Posterior vena cava (tissue), 2 donors: ENCODE data around the gene RASL10A. TPM values are rescaled to one million over a fixed set of nuclear protein-coding genes. Genes with fewer than 3 reads are reported as not detected.

ENCODE experiments used
- DNase-seq: peaks from one replicate; pipeline ENCODE4 v3.0.0-alpha.2; 2020; ENCODE audit warnings: low spot score
- intact Hi-C, 2 donors: fragments of 100-400 bp; cut with DNase I; formaldehyde crosslinking; loops; one replicate each; pipeline versions ENCODE4 v1.14.1 to v1.14.2; 2022 to 2023
- total RNA-seq, 2 donors: library from RNA; stranded (reverse); fragmentation: NEBNext Ultra II Directional; extraction: Animal tissue kit (Norgen Biotek cat#: 25700); gene quantifications; one replicate each; pipeline ENCODE4 v1.2.1, GENCODE V29; 2021
- donor health status: DM: yes; HTN: yes; CAD: no.
- donor health status: DM: yes; HTN: yes; CAD: no.

The RASL10A gene
- total RNA-seq, 2 donors from 2014 or later, result 0.71 to 1.9 TPM

DNA sequence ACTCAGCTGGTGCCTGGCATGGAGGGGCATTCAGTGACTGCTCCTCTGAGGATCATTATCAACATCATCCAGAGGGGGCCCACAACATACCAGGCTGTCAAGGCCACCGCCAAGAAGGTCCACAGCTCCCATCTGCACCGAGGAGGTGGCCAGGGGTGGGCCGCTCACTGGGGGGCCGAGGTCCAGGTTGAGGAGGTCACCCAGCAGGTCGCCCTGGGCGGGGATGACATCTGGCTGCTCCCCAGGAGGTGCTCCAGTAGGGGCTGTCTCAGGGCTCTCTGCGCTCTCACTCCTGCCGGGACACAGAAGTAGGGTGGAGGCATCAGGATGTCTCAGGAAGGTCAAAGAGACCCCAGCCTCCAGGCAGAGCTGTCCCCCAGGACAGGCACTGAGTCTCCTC is 25.1 kb upstream of the RASL10A start:
- intact Hi-C loops, result no loop called here
- DNase-seq, result no peak

DNA sequence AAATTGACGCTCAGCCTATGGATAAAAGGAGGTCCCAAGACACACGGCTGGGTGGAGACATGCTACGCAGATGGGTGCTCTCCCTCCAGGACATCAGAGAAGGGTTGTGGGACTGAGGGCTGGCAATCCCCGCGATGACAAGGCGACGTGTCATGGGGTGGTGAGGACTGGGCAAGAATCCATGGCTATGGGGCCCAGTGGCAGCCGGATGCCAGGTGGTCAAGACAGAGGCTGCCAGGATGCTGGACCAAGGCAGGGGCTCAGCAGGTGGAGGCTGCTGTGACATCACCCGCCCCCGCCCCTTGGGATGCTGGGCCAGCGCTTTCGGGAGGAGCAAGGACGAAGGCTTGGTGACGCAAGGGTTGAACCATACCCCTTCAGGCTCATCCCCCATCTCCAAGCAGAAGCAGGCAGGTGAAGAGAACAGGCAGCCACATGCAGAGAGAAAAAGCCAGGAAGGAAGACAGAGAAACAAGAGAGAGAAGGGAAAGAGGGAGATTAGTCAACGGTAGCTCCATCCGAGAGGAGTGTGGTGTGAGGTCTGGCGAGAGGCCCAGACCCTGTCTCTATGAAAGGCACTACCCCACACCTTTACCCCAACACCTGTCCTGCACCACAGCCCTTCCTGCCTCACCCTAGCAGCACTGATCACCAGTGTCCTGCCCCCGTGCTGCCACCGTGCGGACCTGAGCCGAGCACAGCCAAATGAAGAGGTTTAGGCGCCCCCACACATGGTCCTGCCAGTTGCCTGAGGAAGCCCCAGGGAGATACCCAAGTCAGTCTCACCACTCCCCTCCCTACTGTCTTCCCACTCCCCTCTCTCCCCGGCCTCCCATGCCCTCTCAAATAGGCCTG is 24.1 kb upstream of the RASL10A start:
- intact Hi-C loops, result no loop called here
- DNase-seq, result no peak

DNA sequence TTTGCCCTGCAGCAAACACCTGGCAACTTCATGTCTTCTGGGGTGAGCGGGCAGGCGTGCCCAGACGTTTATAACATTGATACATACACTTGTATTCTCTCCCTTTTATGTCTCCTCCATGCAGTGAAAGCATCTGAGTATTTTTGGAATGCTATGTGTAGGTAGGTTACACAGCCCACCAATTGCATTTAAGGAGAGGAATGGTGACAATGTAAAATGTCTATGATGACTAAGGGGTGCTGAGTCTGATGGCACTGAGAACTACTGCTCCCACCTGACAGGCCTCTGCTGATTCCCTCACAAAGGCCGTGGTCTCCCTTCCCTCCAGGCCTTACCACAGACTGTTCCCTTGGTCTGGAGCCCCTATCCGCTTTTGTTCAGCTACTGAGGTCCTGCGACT is 22.9 kb upstream of the RASL10A start:
- intact Hi-C loops, result no loop called here
- DNase-seq, result no peak

DNA sequence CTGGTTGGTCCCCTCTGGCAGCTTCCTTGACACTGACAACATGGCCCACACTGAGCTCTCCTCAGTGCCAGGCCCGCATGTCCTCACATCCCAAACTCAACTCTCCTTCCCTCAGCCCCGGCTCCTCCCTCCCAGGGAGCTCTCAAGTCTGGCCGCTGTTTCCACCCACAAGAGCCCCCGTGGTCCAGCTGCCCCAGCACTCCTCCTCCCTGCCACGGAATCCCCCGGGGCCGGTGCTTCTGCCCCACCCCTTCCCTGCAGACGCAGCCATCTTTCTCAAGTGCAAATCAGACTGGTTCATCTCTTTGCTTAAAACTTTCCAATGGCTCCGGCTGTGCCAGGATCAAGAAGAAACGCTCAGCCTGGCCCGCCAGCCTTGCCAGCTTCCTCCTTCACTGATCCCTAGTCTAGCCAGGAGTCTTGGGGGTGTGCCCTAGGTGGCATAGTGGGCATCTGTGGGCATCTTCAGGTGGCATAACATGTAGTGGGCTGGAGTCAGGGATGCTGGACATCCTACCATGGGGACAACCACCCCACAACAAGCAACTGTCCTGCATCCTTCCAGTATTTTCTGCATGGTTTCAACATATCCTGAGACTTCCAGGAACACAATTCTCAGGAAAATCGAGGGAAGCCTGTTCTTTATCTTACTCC is 22.3 kb upstream of the RASL10A start:
- intact Hi-C loops, result no loop called here
- no peak for DNase-seq

DNA sequence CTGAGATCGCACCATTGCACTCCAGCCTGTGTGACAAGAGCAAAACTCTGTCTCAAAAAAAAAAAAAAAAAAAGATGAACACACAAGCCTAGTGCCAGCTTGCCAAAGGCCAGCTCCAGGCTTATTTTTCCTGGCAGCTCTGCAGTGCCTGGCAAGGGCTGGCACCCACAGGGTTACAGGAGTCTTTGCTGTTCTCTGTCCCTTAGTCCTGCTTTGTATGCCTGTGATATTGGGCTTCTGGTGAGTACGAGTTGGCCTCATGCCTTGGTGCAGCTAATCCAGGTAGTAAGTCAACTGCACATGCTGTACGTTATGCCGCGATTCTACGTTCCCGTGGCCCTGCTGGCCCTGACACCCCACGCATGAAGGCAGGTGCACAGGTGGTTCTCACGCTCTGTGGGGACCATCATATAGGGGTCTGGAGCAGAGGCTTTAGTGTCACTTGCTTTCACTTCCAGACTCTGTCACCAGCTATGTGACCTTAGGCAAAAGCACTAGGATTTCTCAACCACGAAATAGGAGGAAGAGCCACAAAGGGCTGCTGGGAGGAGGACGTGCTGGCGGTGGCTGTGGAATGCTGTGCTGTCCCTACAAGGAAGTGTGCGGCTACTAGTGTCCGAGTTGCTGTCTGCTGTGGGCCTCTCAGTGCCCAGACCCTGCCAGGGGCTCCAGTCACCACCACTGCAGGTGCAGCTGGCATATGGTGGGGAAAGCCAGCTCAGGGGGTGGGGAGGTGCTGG is 21.4 kb upstream of the RASL10A start:
- DNase-seq, result no peak
- intact Hi-C loops, result no loop called here

DNA sequence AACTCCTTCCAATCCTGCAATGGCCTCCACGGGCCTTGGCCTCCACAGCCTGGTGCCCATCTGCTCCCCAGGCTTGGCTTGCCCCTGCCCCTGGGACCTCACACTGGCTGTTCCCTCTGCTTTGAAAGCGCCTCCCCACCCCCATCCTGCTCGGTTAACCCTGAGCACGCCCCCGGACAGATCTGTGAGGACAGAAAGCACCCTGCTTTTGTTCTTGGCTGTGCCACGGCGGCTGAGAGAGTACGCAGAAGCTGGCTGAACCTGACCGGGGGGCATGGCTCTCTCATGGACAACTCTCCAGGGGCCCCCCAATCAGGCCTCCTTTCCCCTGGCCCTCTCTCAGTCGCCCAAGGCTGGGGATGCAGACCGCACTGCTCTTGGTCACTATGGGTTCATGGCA is 20.2 kb upstream of the RASL10A start:
- no peak for DNase-seq
- intact Hi-C loops, result no loop called here

DNA sequence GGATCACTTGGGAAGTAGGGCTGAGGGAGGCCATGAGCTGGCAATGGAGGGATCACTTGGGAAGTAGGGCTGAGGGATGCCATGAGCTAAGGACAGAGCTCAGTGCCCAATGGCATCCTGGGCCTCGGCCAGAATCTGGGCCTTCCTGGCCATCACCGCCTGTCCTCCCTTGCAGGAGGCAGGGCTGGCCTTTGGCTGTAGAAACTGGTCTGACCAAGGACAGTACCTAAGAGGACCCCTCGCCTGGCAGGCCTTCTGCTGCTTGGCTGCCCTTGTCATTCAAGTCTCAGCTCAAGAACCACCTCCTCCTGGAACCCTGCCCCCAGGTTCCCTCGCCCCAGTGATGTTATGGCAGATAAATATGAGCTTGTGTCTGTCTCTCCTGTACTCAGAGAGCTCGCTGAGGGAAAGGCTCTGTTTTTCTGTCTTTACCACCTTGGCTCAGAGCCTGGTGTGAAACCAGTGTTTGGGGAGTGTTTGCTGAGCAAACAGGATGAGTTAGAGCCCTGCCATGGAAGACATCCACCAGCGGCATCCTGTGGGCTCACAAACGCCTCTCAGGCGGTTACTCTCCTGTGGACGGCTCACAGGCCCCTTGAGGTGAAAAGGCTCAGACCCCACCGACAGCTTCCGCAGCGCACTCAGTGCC is 19.3 kb upstream of the RASL10A start:
- intact Hi-C loops, result no loop called here
- DNase-seq, result no peak

DNA sequence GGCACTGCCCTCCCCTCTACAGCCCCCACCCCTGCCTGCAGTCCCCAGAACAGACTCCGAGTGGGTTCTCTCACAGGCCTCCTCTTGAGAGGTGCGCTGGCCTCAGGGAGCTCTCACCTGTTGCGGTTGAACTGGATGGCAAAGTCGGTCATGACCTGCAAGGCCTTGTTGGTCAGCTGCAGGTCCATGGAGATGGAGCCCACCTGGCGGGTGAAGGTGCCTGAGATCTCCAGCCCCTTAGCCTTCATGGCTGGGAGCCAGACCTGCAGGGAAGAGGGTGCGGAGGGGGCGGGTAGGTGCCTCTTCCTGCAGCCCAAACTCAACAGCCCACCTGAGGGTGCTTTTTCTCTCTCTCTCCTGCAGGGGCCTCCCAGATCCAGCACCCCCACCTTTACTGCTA is 18.7 kb upstream of the RASL10A start:
- DNase-seq, result no peak
- intact Hi-C loops, result no loop called here

DNA sequence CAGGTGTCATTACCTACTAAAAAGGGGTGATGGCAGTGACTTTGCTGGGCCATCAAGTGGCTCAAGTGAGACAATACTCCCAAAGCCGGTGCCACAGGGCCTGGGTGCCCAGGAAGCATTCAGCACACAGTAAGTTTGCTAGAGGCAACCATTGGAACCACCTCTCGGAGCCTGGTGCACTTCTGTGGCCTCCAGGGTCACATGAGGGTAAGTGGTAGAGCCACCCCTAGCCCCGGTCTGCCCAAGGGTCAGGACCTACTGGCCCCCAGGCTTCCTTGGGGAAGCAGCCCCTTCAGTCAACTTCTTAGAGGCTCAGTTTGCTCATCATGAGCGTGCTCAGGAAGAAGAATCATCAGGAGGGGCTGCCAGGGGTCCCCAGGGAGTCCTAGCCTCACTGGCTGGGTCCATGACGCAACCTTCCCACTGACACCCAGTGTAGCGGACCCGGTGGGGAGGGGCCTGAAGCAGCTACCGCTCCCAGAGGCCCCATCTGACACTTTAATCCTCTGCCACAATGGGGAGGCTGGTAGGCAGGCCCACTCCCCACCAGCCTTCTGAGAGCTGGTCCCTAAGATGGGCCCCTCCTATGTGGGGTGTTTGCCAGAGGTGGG is 17.5 kb upstream of the RASL10A start:
- intact Hi-C loops, result no loop called here
- no peak for DNase-seq

DNA sequence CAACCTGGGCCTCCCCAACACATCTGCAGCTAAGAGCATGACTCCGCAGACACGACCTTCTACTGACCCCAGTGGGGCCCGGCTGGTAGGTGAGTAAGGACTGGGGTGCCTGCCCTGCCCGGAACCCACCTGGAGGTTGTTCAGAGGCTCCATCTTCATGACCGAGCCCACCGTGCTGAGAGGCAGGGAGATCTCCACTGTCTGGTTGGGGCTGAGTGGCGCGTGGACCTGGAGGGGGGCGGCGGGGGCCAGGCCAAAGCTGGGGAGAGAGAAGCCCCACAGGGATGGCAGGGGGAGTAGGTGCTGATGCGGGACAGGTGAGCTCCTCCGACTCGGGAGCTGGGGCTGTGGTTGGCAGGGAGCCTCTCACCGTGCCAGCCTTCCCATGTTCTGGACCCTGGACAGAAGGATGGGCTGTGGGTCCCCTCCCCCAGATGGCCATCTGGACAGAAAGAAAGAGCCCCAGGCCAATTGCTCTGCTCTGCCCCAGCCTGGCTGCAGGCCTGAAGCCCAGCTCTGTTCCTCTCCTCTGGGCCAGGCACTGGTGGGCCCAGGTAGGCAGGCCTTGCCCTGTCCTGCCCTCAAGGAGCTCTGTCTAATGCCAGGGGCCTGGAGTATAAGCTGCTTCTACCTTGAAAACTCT is 16.3 kb upstream of the RASL10A start:
- no peak for DNase-seq
- intact Hi-C loops, result no loop called here

DNA sequence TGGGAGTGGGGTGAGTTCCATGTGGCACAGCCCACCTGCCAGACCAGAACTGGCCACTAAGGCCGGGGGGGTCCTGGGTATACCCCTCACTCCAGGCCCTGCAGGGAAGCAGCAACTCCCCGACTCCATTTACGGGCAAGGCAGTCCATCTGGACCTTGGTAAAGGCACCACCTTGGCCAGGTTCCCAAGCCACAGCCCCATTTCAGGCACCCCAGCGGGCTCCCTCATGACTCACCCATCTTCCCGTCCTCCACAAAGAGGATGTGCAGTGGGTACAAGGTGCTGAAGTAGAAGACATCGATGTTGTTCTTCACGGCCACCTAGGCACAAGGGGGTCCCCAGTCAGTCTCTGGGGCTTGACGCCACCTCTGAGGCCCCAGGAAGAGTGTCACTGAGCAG is 15.7 kb upstream of the RASL10A start:
- no peak for DNase-seq
- intact Hi-C loops, result no loop called here

DNA sequence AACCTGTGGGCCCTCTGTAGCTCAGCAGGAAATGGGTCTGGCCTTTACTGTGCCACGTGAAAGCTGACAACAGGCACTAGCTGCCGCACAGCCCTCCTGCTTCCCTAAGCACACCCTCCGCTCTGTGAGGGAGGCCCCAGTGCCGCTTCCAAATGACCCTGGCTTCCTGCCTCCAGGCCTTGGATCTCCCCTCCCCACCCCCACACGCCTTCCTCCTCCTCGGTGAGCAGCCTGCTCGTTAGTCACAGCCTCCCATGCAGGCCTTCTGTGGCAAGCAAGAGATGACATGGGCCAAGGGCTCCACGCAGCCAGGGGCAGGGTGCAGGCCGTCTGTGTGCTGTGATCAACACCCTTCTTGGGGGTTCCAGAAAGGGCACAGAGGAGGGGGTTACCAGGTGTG is 15.3 kb upstream of the RASL10A start:
- DNase-seq, result no peak
- intact Hi-C loops, result no loop called here

DNA sequence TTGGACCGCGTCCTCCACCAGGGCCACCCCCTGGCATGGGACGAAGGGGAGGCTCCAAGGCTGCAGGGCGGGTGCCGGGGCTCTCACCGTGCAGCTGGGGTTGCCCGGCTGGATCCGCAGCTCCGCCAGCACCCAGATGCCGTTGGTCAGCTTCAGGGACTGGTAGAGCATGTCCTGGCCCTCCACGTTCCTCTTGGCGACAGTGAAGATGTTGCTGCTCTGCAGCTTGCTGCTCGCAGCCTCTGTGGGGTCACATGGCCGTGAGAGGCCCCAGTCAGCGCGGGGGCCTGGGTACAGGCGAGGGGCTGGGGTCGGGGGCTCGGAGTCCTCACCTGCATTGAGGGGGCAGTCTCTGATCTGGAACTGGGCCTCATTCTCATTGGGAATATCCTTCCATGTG is 14.8 kb upstream of the RASL10A start:
- no peak for DNase-seq
- intact Hi-C loops, result no loop called here

DNA sequence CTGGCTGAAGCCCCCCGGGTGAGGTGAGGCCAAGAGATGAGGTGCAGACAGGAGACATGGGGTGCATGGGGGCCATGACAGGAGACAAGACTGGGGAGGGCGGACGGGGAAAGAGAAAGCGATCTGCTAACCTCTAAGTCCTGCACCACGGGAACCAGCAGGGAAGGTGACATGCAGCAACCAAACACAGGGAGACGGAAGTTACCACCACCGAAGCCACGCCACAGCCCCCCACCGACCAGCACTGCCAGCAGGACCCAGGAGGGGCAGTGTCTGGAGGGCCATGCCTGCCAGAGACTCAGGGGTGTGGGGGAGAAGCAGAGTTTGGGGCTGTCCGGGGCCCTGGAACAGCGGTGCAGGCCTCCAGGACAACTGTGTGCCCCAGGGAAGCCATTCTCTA is 14.1 kb upstream of the RASL10A start:
- DNase-seq, result no peak
- intact Hi-C loops, result no loop called here

DNA sequence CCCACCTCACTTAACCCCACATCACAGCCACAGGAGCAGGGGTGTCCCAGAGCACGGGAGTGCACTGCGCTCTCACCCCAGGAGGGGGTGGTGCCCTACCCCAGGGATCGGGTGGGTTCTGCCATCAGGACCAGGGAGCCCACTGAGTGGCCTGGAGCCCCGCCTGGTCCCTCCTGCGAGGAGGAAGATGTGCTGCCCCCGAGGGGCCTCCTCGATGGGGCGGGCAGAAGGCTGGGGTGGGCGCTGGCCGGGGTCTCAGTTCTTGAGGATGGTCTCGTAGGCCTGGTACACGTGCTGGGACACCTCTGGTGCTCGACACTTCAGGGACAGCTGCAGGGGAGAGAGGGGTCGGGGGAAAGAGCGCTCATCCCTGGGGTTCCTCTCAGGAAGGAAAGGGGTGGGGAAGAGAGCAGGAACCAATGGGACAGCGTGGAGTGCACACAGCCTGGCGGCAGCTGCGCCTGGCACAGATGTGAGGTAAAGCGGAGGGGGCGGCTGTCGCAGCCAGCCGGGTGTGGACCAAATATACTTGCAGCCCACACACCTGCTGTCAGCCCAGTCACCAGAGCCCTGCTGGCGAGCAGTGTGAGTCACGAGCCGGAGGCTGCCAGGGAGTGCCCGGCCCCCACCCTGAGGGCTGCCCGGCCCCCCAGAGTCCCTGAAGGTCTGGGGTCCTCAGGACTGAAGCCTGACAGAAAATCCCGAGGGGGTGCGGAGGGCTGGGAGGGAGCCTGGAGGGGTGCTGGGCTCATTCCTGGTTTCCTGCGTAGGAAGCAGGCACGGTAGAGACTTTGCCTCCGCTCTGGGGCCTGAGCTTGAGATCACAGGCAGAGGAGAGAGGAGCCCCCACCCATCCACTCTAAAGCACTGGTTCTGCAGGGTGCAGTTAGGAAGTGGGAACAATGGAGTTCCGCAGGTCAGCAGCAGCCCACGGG is 13.3 kb upstream of the RASL10A start:
- no peak for DNase-seq
- intact Hi-C loops, result no loop called here

DNA sequence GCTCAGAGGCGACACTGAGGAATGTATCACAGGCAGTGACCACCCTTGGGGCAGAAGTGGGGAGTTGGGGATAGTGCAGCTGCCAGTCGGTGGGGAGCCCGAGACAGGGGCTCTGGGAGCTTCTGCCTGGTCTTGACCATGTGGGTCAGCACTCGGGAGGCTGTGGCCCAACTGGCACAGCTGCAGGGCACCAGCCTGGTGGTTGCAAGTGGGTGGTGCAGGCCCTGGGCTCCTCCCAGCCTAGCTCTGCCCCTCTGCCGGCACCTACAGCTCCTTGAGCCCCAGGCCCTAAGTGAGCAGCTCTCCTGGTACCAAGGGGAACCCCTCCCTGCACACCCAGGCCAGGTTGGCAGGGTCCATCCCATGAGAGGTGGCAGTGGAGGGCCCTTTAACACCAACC is 12.6 kb upstream of the RASL10A start:
- no peak for DNase-seq
- intact Hi-C loops, result no loop called here

DNA sequence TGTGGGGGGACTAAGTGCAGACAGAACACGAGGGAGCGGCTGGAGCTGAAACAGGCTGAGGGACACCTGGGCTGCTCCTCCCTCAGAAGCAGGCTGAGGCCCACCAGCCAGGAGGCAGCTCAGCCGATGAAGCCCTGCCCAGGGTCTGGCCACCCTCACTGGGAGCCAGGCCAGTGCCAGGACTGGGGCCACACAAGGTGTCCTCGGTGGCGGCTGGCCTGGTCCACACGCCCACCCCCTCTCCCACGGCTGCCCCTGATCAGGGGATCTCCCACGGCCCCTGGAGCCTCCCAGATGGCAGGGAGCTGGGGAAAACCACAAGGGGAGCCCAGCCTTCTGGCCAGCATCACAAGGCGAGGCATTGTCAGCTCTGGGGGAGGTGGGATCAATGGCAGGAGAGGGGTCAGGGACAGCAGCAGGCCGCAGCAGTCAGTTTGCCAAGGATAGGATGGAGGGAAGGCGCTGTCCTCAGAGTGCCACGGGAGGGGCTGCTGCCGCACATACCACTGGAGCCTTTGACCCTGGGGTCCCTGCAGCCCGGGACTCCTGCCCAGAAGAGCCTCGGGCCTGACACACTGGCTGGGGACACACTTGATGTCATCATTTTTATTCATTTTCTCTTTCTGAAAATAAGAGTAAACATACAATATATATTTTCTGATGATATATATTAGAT is 11.7 kb upstream of the RASL10A start:
- intact Hi-C loops, result no loop called here
- DNase-seq, result no peak

DNA sequence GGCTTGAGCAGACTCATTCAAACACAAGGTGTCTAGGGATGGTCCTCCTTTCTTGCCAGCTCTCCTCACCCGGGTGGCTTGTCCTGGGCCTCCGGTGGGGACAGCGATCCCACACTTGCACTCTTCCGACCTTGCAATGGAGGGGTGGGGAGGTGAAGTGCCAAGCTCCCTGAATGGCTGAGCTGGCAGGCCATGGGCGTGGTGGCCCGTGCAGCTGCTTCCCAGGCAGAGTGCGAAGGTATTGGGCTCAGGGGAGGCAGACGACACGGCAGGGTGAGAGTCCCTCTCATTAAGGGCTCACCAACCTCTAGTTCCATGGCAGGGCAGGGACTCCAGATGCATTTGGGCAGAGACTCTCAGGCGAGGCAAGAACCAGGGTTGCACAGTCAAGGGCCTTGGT is 11.0 kb upstream of the RASL10A start:
- DNase-seq, result no peak

More for the DNA sequence above, 11.0 kb upstream of the RASL10A start:
- intact Hi-C loops, result no loop called here
